Hepatocyte (in vitro differentiated cells): ENCODE data around the gene WNT2B.

Experiments
- EZH2 ChIP-seq: fragments of 200-600 bp; sonication (generic); IDR thresholded peaks from 2 replicates; pipeline ENCODE4 v1.6.1; 2016; ENCODE audit warnings: antibody characterized with exemption, mild to moderate bottlenecking, borderline replicate concordance
- EZH2phosphoT487 ChIP-seq: fragments of 200-600 bp; sonication (generic); IDR thresholded peaks from one replicate; pipeline ENCODE4 v1.6.1; 2018; ENCODE audit warnings: antibody characterized with exemption, mild to moderate bottlenecking, low read depth, moderate library complexity; ENCODE audit not compliant: unreplicated experiment, severe bottlenecking
- TF ChIP-seq, protein P1 (sequence below): fragments of 200-600 bp; sonication (generic); IDR thresholded peaks from 2 replicates; pipeline ENCODE4 v1.5.1; 2016; ENCODE audit warnings: antibody characterized with exemption, mild to moderate bottlenecking; ENCODE audit not compliant: poor library complexity

- TF ChIP-seq, protein P1, sequence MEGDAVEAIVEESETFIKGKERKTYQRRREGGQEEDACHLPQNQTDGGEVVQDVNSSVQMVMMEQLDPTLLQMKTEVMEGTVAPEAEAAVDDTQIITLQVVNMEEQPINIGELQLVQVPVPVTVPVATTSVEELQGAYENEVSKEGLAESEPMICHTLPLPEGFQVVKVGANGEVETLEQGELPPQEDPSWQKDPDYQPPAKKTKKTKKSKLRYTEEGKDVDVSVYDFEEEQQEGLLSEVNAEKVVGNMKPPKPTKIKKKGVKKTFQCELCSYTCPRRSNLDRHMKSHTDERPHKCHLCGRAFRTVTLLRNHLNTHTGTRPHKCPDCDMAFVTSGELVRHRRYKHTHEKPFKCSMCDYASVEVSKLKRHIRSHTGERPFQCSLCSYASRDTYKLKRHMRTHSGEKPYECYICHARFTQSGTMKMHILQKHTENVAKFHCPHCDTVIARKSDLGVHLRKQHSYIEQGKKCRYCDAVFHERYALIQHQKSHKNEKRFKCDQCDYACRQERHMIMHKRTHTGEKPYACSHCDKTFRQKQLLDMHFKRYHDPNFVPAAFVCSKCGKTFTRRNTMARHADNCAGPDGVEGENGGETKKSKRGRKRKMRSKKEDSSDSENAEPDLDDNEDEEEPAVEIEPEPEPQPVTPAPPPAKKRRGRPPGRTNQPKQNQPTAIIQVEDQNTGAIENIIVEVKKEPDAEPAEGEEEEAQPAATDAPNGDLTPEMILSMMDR, result no peak
- TF ChIP-seq EZH2, result no peak
- TF ChIP-seq EZH2phosphoT487, result no peak
Measured at GRCh38 chr1:112518186-112518585, 9.4 kb downstream of the WNT2B start.
